GM12874 (cell line): ENCODE results near the gene DDX39A.

ENCODE experiments used
- TF ChIP-seq, protein P1 (sequence below): IDR thresholded peaks from 2 replicates; pipeline ENCODE4 v1.5.1; 2011; ENCODE audit warnings: low read depth, mild to moderate bottlenecking, control low read depth, low read length, moderate library complexity; ENCODE audit not compliant: insufficient read depth

DDX39A gene

DNA sequence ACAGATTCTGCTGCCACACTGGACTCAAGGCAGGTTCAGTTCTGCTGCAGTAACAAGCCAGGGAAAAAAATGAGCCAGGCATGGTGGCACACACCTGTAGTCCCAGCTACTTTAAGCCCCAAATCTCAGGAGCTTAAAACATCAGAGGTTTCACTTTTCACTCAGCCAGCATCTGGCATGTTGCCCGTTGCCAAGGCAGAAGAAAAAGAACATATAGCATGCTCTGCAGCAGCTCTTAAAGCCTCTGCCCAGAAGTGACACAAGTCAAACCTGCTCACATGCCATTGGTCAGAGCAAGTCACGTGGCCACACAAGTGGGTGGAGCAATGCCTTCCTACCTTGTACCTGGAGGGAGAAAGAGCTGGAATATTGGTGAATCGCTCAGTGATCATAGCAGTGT lies 52.6 kb downstream of the DDX39A start:
- TF ChIP-seq, protein P1, sequence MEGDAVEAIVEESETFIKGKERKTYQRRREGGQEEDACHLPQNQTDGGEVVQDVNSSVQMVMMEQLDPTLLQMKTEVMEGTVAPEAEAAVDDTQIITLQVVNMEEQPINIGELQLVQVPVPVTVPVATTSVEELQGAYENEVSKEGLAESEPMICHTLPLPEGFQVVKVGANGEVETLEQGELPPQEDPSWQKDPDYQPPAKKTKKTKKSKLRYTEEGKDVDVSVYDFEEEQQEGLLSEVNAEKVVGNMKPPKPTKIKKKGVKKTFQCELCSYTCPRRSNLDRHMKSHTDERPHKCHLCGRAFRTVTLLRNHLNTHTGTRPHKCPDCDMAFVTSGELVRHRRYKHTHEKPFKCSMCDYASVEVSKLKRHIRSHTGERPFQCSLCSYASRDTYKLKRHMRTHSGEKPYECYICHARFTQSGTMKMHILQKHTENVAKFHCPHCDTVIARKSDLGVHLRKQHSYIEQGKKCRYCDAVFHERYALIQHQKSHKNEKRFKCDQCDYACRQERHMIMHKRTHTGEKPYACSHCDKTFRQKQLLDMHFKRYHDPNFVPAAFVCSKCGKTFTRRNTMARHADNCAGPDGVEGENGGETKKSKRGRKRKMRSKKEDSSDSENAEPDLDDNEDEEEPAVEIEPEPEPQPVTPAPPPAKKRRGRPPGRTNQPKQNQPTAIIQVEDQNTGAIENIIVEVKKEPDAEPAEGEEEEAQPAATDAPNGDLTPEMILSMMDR: no peak

DNA sequence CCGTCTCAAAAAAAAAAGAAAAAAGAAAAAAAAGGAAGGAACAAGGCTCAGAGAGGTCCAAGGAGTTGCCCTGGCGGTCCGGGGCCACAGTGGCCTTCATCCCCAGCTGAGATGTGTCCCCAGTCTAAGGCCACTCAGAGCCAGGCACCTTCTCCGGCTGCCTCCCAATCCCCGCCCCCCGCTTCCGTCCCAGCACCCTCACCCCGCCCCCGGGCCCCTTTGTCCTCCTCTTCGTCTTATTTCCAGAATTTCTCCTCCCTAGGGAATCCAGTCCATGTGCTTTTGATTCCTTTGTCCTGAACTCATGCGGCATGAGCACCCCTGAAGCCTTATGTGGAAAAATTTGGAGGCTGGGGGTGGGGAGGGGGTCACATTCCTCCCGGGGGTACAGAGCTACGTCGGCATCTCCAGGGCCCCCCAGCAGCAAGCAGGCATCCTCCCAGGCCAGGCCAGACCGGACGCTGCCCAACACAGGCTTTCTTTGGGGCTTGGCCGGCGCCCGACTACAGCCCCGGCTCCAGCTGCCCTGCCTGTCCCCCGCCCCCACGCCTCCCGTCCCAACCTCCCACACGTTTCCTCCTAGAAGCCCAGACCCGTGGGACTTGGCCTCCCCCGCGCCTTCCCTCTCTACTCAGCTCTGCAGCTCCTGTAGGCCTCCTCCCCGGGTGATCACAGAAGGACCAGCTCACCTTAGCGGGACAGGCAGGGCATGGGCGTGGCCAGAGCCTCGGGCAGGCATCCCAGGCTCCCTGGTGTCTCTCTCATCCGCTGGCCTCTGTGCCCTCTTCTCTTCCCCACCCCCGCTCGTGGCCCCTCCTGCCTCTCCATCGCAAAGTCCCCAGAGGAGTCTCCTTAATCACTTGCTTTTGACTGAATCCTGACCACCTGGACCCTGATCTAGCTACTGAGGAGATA lies 55.7 kb downstream of the DDX39A start:
- TF ChIP-seq, protein P1: no peak

DNA sequence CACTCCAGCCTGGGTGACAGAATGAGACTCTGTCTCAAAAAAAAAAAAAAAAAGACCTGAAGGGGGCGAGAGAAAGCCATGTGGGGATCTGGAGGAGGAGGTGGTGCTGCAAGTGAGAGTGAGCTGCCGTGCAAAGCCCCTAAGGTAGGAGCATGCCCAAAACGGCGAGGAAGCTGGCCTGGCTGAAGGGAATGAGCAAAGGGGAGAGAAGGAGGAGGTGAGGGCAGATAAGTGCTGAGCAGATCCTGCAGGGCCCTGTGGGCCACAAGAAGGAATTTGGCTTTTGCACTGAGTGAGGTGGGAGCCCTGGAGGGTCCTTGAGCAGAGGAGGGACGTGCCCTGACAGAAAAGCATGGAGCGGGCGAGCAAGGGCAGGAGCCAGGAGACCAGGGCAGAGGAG lies 57.3 kb downstream of the DDX39A start:
- TF ChIP-seq, protein P1: peak; percentile 47
